Stromal cell of bone marrow (primary cell): ENCODE results near the gene CCDC89.

Experiments used
- DNase-seq: peaks from one replicate; pipeline ENCODE4 v3.0.0-alpha.2; 2012; ENCODE audit warnings: low read depth

Gene CCDC89

GRCh38 chr11:85651118-85651517 is 34.9 kb downstream of the CCDC89 start:
- no peak for DNase-seq

- peak; percentile 57 for DNase-seq
Measured at GRCh38 chr11:85647604-85648299, 38.2 kb downstream of the CCDC89 start, which contains the start of gene TMEM126A. TSS of gene TMEM126A (plus strand) at chr11:85647967. CDS start at chr11:85650256, 2,289 bp downstream.

- DNase-seq = no peak
Measured at GRCh38 chr11:85647078-85647477, 38.9 kb downstream of the CCDC89 start.

DNA sequence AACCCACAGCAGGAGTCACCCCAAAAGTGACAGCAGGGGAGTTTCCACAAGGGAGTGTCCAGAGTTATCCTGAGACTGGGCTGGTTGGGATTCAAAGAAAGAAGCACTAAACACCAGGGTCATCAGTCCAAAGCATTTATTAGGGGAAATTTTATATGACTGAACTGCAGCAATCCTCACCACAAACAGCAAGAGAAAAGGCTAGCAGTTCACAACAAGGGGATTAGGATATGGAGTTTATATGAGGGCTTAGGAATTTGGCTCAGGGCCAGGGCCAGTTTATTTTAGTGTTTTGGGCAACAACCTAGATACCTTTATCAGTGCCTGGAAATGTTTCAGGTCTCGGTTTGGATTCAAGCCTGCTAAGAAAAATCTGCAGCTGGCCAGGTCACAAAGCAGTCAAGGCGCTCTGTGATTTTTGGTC is 42.8 kb downstream of the CCDC89 start:
- no peak for DNase-seq

GRCh38 chr11:85634747-85635146 is 51.2 kb downstream of the CCDC89 start:
- no peak for DNase-seq
